ENCODE measurements around the gene ENDOG.
"Not testable (repeated sequence)": the region's sequence is repeated elsewhere in the genome, so short reads cannot be mapped to it uniquely, and the experiment has no call there.

Gene ENDOG

DNA sequence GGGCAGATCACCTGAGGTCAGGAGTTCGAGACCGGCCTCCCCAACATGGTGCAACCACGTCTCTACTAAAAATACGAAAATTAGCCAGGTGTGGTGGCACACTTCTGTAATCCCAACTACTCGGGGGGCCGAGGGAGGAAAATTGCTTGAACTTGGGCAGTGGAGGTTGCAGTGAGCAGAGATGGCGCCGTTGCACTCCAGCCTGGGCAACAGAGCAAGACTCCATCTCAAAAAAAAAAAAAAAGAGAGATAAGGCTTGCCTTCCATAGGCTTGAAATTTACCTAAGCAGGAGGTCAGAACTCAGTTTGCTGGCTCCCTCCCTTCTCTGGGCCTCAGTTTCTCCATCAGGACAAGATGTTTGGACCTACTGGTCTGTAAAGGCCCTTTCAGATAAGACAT, 10.0 kb downstream of the ENDOG start:
- in situ Hi-C loops (cut with MboI; ENCODE audit: low sequenced_read_pairs) = no loop called here

DNA sequence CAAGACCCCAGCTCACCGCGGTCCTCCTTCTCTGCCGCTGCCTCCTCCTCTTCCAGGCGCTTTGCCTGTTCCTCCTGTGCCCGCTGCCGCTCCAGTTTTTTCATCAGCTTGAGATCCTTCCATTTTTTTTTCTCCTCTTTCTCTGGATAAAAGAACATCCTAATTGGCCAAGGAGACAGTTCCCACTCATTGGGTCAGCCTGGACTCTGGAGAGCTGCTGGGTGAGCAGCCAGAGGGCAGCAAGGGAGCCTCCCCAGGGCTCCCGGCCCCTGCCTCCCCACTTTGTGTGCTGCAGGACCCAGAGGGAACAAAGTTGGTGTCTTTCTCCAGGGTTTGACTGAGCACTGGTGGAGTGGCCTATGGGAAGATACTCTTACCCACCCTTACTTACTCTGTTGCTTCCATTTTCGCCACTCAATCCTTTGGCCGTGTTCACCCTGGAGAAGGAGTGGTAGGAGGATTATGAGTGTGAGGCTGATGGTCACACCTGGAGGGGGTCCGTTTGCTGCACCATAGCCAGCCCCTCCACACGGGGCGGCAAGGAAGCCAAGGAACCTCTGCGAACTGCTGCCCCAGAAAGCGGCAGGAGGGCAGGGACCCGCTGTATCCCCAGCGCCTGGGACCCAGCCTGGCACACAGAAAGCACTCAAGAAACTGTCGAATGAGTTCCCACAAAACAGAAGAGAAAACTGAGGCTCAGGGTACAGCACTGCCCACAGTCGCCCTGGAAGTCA, 10.6 kb downstream of the ENDOG start:
- in situ Hi-C loops (cut with MboI; ENCODE audit: low sequenced_read_pairs) = no loop called here

DNA sequence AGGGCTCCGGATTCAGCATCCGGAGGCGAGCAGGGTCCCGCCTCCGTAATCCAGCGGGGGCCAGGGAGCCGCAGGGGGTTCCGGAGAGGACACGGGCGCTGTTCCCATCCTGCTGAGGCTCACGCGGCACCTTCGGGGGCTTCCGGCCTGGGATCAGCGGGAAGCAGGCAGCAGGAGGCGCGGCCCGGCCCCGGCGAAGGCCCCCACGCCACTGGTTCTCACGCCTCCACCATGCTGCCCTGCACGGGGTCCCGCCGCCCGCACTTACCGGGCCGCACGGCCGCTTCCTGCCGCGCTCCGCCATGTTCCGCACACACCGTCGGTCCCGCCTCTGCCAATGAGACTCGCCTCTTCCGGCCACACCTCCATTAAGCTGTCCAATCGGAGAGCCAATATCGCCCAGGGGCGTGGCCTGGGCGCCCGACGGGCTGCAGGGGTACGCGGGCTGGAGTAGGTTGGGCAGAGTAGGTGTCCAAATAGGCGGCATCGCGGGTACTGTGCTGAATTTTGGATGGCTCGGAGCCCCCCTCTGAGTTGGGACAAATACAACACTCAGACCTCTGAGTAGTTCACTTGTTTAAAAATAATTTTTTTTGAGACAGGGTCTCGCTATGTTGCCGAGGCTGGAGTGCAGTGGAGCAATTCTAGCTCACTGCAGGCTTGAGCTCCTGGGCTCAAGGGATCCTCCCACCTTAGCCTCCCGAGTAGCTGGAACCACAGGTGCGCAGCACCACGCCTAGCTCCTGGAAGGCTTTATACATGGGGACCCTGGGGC, 11.4 kb downstream of the ENDOG start, which contains the start of gene SPOUT1:
Gene SPOUT1 (minus strand): TSS at position 318 of the 775 bp plus-strand sequence. CDS start 14 bp downstream, at position 304.
- in situ Hi-C loops (cut with MboI; ENCODE audit: low sequenced_read_pairs) = no loop called here

DNA sequence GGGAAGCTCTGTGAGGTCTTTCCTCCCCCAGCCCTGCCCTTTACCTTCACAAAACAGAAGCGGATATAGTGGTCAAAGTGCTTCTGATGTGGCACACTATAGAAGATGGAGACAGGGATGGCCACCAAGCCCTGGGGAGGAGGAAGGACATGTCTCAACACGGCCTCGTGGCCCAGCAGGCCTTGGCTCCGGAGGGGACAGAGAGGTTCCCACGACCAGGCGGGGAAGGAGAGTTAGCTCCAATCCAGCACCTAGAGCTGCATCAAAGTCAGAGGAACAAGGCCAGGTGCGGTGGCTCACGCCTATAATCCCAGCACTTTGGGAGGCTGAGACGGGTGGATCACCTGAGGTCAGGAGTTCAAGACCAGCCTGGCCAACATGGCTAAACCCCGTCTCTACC, 15.4 kb downstream of the ENDOG start:
- in situ Hi-C loops (cut with MboI; ENCODE audit: low sequenced_read_pairs) = no loop called here

DNA sequence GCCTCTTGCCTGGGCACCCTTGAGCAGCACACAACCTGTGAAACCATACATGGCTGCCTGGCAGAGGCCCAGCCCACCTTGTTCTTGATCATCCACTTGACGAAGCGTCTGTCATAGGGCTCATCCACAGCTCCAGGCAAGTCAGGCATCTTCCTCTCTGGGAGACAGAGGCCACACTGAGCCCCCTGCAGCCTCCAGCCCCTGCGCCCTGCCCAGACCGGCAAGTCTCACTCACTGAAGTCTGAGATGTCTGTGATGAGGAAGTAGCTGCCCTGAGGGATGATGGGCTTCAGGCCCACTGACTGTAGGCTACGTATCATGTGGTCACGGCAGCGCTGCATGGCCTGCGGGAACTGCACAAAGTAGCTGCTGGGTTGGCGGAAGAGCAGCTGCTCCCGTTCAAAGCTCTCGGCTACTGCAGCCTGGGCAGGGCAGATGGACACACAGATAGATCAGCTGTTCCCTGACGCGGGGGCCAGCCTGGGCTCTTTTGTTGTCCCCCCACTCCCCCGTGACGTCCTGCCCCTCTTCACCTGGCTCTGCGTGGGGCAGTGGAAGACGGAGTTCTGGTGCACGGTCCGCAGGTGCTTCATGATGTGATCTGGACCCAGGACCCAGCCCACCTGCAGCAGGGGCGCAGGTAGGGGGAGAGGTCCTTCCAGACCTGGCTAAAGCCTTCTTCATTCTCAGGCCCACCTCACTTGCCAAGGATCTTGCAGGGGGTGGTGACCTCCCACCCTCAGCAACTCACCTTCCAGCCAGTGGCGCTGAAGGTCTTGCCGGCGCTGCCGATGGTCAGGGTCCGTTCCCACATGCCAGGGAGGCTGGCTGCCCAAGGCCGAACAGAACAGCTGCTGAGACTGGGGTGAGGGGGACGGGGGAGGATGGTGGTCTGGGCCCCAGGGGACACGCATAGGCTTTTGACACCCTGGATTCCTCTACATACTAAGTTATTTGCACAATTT, 17.2 kb downstream of the ENDOG start:
- in situ Hi-C loops (cut with MboI; ENCODE audit: low sequenced_read_pairs) = no loop called here

DNA sequence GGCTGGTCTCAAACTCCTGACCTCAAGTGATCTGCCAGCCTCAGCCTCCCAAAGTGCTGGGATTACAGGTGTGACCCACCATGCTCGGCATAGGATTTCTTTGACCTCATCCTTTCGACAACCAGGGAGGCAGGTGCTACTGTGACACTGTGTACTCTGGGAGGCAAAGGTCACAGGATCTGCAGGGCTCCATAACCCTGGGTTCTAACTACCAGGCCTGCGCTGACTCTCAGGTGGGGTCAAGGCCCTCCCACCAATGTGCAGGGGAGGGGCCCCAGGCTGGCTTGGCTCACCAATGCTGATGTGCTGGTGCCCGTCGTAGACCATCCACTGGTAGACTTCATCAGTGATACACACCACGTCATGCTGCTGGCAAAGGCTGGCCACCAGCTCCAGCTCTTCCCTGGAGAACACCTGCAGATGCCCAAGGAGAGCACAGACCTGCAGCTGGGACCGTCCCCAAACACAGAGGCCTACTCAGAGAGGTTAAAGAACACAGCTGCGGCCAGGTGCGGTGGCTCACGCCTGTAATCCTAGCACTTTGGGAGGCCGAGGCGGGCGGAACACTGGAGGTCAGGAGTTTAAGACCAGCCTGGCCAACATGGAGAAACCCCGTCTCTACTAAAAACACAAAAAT, 18.3 kb downstream of the ENDOG start:
- in situ Hi-C loops (cut with MboI; ENCODE audit: low sequenced_read_pairs) = no loop called here

DNA sequence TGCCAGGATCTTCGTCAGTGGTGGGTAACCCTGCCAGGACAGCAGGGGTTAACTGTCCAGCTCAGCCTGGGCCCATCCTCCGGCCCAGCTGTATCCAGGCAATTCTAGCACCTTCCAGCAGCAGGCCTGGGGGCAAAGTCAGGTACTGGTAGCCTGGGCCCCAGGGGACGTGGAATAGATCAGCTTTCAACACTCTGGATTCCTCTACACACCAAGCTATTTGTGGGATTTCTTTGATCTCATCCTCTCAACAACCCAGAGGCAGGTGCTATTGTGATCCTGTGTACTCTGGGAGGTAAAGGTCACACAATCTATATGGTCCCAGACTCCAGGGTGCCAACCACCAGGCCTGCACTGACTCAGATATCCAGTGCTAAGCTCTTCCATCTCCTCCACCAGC, 20.0 kb downstream of the ENDOG start:
- in situ Hi-C loops (cut with MboI; ENCODE audit: low sequenced_read_pairs) = no loop called here

DNA sequence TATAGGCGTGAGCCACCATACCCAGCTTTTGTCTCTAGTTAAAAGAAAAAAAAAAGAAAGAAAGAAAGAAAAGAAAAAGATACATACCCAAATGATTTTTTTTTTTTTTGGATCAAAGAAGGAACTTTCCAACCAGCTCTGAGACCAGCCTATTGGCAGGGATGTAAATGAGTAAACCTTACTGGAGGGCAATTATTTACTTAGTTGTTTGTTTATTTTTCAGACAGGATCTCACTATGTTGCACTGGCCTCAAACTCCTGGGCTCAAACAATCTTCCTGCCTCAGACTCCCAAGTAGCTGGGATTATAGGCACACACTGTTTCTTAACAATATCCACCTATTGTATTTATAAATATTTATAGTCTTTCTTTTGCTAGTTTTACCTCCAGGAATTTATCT, 22.2 kb downstream of the ENDOG start:
- in situ Hi-C loops (cut with MboI; ENCODE audit: low sequenced_read_pairs) = no loop called here

DNA sequence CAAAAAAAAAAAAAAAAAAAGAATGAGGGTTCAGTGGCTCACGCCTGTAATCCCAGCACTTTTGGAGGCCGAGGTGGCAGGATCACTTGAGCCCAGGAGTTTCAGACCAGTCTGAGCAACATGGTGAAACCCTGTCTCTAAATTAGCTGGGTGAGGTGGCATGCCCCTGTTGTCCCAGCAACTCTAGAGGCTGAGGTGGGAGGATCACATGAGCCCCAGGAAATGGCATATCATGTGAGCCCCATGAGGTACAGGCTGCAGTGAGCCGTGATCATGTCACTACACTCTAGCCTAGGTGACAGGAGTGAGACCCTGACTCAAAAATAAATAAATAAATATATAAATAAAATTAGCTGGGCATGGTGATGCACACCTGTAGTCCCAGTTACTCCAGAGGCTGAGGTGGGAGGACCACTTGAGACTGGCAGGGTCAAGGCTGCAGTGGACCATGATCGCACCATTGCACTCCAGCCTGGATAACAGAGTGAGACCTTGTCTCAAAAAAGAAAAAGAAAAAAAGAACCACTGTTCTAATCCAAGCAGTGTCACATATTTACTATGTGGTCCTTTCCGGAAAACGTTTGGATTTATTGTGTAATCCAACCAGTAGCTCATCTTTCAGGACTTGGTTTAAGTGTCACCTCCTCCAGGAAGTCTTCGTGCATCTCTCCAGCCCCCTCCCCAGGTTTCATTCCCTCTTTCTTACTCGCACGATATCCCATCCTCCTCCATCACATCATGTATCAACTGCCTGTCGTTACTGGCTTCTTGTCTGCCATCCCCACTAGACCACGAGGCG, 23.6 kb downstream of the ENDOG start:
- in situ Hi-C loops (cut with MboI; ENCODE audit: low sequenced_read_pairs) = no loop called here

DNA sequence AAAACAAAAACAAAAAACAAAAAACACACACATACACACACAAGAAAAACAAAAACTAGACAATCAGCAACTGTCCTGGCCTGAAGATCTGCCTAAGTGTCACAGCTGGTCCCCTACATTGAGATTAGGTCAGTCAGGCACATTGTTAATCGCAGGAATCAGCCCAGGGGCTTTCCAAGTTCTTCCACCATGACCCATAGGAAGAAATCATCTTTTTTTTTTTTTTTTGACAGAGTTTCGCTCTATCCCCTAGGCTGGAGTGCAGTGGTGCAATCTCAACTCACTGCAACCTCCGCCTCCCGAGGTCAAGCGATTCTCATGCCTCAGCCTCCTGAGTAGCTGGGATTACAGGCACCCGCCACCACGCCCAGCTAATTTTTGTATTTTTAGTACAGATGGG, 24.9 kb downstream of the ENDOG start:
- in situ Hi-C loops (cut with MboI; ENCODE audit: low sequenced_read_pairs) = not testable (repeated sequence)

DNA sequence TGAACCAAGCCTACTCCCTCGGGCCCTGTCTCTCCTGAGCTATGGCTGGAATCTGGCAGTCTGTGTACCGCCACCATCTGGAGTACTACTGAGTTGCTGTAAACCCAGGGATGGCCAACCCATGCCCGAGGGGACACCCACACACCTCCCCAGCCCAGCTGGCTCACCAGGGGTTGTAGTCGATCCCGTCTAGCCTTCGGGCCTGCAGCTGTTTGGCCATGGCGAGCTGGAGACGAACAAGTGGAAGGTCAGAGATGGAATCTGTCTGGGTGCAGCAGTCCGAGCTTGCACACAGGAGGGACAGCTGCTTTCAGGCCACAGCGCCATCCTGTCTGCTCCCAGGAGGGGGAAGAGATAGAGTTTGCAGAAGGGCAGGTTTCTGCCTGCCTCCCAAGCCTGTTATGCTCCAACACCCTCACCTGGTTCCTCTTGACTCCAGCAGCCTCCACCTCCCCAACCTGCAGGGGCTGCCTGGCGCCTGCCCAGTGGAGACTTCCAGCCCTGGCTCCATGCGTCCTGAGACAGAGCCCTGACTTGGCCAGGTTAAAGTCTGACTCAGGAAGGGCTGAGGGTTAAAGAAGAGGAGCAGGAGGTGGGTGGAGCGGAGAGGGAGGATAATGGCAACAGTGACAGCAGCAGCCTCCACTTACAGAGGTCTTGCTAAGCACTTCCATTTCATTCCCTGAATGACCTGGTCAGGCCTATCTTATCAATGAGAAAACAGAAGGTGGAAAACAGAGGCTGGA, 27.1 kb downstream of the ENDOG start:
- in situ Hi-C loops (cut with MboI; ENCODE audit: low sequenced_read_pairs) = no loop called here

DNA sequence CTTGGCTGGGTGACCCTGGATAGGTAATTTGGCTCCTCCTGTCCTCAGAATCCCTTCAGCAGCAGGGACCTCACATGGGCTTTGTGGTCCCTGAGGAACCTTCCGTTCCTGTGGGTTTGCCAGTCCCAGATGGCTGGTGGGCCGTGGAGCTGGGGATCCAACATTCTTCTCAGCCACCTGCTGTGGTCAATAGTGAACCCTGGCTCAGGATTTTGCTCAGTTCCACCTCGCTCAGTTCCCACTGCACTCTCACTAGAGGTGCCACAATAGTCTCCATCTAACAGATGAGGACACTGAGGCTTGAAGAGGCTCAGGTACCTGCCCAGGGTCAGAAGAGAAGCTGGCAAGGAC, 28.4 kb downstream of the ENDOG start:
- in situ Hi-C loops (cut with MboI; ENCODE audit: low sequenced_read_pairs) = no loop called here

DNA sequence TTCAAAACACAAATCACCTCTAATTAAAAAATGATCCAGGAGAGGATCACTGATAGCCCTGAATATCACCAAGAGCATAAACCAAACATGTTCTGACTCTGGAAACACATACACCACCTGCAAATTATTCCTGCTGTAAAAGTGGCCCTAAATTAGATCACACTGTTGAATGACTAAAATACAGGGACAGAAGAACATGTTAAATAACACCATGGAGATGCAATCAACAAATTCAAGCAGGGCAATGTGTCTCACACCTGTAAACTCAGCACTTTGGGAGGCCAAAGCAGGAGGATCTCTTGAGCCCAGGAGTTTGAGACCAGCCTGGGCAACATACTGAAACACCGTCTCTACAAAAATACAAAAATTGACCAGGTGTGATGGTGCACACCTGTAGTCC, 29.5 kb downstream of the ENDOG start:
- in situ Hi-C loops (cut with MboI; ENCODE audit: low sequenced_read_pairs) = no loop called here

DNA sequence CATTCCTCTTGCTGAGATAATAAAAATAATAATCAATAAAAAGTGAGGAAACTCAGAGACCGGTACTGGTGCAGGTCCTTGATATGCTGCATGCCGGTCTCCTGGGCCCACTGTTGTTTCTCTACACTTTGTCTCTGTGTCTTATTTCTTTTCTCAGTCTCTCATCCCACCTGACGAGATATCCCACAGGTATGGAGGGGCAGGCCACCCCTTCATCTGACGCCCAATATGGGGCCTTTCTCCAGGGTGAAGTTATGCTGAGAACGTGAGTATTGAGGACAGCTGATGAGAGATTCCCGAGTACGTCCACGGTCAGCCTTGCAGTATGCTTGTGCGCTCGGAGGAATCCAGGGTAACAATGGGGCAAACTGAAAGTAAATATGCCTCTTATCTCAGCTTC, 32.7 kb downstream of the ENDOG start:
- in situ Hi-C loops (cut with MboI; ENCODE audit: low sequenced_read_pairs) = not testable (repeated sequence)

DNA sequence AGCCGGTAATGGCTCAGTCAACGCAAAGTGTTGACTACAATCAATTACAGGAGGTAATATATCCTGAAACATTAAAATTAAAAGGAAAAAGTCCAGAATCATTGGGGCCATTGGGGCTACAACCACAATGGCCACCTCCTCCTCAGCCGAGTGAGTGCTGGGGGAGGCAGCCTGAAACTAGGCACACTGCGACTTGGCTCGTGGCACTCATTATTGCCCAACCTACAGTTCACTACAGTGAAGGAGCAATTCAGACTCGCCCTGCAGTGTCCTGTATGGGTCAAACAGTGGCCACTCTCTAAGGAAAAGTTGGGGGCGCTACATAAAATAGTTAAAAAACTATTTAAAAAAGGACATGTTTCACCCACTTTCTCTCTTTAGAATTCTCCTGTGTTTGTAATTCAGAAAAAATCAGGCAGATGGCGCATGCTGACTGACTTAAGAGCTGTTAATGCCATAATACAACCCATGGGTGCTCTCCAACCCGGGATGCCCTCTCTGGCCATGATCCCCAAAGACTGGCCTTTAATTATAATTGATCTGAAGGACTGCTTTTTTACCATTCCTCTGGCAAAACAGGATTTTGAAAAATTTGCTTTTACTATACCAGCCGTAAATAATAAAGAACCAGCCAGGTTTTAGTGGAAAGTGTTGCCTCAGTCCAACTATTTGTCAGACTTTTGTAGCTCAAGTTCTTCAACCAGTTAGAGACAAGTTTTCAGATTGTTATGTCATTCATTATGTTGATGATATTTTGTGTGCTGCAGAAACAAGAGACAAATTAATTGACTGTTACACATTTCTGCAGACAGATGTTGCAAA, 33.7 kb downstream of the ENDOG start:
- in situ Hi-C loops (cut with MboI; ENCODE audit: low sequenced_read_pairs) = not testable (repeated sequence)

DNA sequence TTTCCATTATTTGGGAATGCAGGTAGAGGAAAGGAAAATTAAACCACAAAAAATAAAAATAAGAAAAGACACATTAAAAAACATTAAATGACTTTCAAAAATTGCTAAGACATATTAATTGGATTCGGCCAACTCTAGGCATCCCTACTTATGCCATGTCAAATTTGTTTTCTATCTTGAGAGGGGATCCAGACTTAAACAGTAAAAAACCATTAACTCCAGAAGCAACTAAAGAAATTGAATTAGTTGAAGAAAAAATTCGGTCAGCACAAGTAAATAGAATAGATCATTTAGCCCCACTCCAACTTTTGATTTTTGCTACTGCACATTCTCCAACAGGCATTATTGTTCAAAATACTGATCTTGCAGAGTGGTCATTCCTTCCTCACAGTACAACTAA, 34.3 kb downstream of the ENDOG start:
- in situ Hi-C loops (cut with MboI; ENCODE audit: low sequenced_read_pairs) = not testable (repeated sequence)

DNA sequence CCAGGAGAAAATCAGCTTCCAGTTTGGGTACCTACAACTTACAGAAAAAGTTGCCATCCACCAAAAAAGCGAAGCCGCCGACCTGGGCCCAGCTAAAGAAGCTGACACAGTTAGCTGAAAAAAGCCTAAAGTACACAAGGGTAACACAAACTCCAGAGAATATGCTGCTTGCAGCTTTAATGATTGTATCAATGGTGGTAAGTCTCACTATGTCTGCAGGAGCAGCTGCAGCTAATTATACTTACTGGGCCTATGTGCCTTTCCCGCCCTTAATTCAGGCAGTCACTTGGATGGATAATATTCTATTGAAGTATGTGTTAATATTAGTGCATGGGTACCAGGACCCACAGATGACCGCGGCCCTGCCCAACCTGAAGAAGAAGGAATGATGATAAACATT, 36.2 kb downstream of the ENDOG start:
- in situ Hi-C loops (cut with MboI; ENCODE audit: low sequenced_read_pairs) = not testable (repeated sequence)

DNA sequence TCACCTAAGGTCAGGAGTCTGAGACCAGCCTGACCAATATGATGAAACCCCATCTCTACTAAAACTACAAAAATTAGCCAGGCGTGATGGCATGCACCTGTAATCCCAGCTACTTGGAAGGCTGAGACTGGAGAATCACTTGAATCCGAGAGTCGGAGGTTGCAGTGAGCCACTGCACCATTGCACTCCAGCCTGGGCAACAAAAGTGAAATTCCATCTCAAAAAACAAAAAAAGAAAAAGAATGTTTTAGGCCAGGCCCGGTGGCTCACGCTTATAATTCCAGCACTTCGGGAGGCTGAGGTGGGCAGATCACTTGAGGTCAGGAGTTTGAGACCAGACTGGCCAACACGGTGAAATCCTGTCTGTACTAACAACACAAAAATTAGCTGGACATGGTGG, 40.2 kb downstream of the ENDOG start:
- in situ Hi-C loops (cut with MboI; ENCODE audit: low sequenced_read_pairs) = not testable (repeated sequence)

Measured in HL-60/S4 (cell line).